K562 (cell line): ENCODE measurements around the gene UBE2D2.

Experiments used
- CBX2 ChIP-seq: fragments of 200-600 bp; sonication (generic); IDR thresholded peaks from one replicate; pipeline ENCODE4 v1.6.1; 2012; ENCODE audit warnings: mild to moderate bottlenecking, low read length, inconsistent platforms; ENCODE audit not compliant: insufficient read depth, poor library complexity, severe bottlenecking
- CBX3 ChIP-seq, 2 experiments: IDR thresholded peaks; 1 replicate in 1 of 2; 2 replicates in 1 of 2; pipeline ENCODE4 v1.6.1; 2012; ENCODE audit warnings: inconsistent platforms in 2 of 2, low read length in 2 of 2, borderline replicate concordance in 1 of 2, control low read depth in 1 of 2
- CBX8 ChIP-seq: fragments of 200-600 bp; sonication (generic); IDR thresholded peaks from 2 replicates; pipeline ENCODE4 v1.6.1; 2012; ENCODE audit warnings: borderline replicate concordance, mixed run types, low read depth, mild to moderate bottlenecking, moderate library complexity, mixed read lengths, low read length, control low read depth, inconsistent platforms; ENCODE audit not compliant: poor library complexity, severe bottlenecking; ENCODE audit errors: extremely low read depth
- ESRRB ChIP-seq: fragments of 250-450 bp; sonication (Bioruptor Pico); IDR thresholded peaks from 2 replicates; pipeline ENCODE4 v1.5.0; 2020; ENCODE audit warnings: mild to moderate bottlenecking, moderate library complexity, borderline replicate concordance
- EZH2 ChIP-seq: IDR thresholded peaks from 2 replicates; pipeline ENCODE4 v1.6.1; 2012; ENCODE audit warnings: low read depth, mild to moderate bottlenecking, inconsistent platforms, low read length, borderline replicate concordance
- GABPA ChIP-seq: fragments of 200-800 bp; sonication (Bioruptor generic); conservative IDR thresholded peaks from 2 replicates; pipeline ENCODE4 v1.6.1; 2016; ENCODE audit warnings: low read depth, missing genetic modification characterization, missing compliant biosample characterization
- GATA2 ChIP-seq: sonication (generic); formaldehyde crosslinking; IDR thresholded peaks from 2 replicates; pipeline ENCODE4 v1.4.0; 2020; ENCODE audit warnings: mild to moderate bottlenecking, missing genetic modification reagents
- HMG20A ChIP-seq: fragments of 450-650 bp; formaldehyde crosslinking; conservative IDR thresholded peaks from 2 replicates; pipeline ENCODE4 v1.4.0; 2020; ENCODE audit warnings: mild to moderate bottlenecking, mixed read lengths
- TAF1 ChIP-seq: IDR thresholded peaks from 2 replicates; pipeline ENCODE4 v1.6.1; 2011; ENCODE audit warnings: mild to moderate bottlenecking, low read length, moderate library complexity; ENCODE audit not compliant: insufficient read depth, control insufficient read depth, severe bottlenecking; ENCODE audit errors: extremely low read depth
- TEAD2 ChIP-seq: fragments of 450-650 bp; IDR thresholded peaks from 2 replicates; pipeline ENCODE4 v1.6.1; 2016; ENCODE audit warnings: missing genetic modification characterization, control low read depth, missing compliant biosample characterization
- ZNF318 ChIP-seq, 2 experiments: fragments of 450-650 bp; IDR thresholded peaks; 2 replicates each; pipeline ENCODE4 v1.6.1; 2016; ENCODE audit warnings: mild to moderate bottlenecking in 2 of 2, borderline replicate concordance in 1 of 2, low read depth in 1 of 2, moderate library complexity in 1 of 2
- ZNF561 ChIP-seq: fragments of 450-650 bp; formaldehyde crosslinking; conservative IDR thresholded peaks from 2 replicates; pipeline ENCODE4 v1.4.0; 2020; ENCODE audit warnings: mild to moderate bottlenecking, moderate library complexity
- TF ChIP-seq, protein P1 (sequence below), 3 experiments: IDR thresholded peaks in 2 of 3; conservative IDR thresholded peaks in 1 of 3; 2 replicates each; pipeline ENCODE4 v1.5.1; 2011 to 2012; ENCODE audit warnings: low read length in 3 of 3, mild to moderate bottlenecking in 3 of 3, control low read depth in 2 of 3, improper control_type of control experiment in 1 of 3, inconsistent platforms in 1 of 3, low read depth in 1 of 3, mixed read lengths in 1 of 3, moderate library complexity in 1 of 3; ENCODE audit not compliant: insufficient read depth in 2 of 3

GRCh38 chr5:139562847-139563246 is 1.7 kb downstream of the UBE2D2 start:
- TF ChIP-seq ZNF318 (IDR thresholded peaks at IDR 0.05; ENCODE audit: borderline replicate concordance in 1 of 2, low read depth in 1 of 2) (no peak), CBX8 (no peak), GATA2 (no peak), TEAD2 (no peak), EZH2 (no peak), CBX2 (no peak), ZNF561 (CRISPR knock-in tag) (no peak), ESRRB (CRISPR knock-in tag) (no peak), TAF1 (no peak), GABPA (no peak), CBX3 (IDR thresholded peaks at IDR 0.05; ENCODE audit: borderline replicate concordance in 1 of 2, low read length in 2 of 2) (no peak), HMG20A (no peak)
- TF ChIP-seq, protein P1, sequence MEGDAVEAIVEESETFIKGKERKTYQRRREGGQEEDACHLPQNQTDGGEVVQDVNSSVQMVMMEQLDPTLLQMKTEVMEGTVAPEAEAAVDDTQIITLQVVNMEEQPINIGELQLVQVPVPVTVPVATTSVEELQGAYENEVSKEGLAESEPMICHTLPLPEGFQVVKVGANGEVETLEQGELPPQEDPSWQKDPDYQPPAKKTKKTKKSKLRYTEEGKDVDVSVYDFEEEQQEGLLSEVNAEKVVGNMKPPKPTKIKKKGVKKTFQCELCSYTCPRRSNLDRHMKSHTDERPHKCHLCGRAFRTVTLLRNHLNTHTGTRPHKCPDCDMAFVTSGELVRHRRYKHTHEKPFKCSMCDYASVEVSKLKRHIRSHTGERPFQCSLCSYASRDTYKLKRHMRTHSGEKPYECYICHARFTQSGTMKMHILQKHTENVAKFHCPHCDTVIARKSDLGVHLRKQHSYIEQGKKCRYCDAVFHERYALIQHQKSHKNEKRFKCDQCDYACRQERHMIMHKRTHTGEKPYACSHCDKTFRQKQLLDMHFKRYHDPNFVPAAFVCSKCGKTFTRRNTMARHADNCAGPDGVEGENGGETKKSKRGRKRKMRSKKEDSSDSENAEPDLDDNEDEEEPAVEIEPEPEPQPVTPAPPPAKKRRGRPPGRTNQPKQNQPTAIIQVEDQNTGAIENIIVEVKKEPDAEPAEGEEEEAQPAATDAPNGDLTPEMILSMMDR (IDR thresholded peaks at IDR 0.05 in 2 of 3, conservative IDR thresholded peaks at IDR 0.05 in 1 of 3; ENCODE audit: insufficient read depth in 2 of 3, low read depth in 1 of 3, low read length in 3 of 3): no peak
